ENCODE measurements around the gene ADAMTS7.
A peak's percentile ranks its signal among the peaks of the same experiment; 100 is the strongest.

The ADAMTS7 gene

GRCh38 chr15:78714890-78715289 is 96.4 kb downstream of the ADAMTS7 start:
- no peak for DNase-seq

- DNase-seq, result no peak
These were observed 98.3 kb downstream of the ADAMTS7 start for GRCh38 chr15:78712797-78713515.

- no peak for DNase-seq
These were observed 99.6 kb downstream of the ADAMTS7 start for GRCh38 chr15:78711638-78712037.

GRCh38 chr15:78709263-78709882 is 101.9 kb downstream of the ADAMTS7 start:
- peak; percentile 31 for DNase-seq

All from NCI-H1048 (cell line).